Astrocyte of the cerebellum (primary cell): ENCODE measurements around the gene S100P.
"Not testable (repeated sequence)": the region's sequence is repeated elsewhere in the genome, so short reads cannot be mapped to it uniquely, and the experiment has no call there.

ENCODE experiments used
- DNase-seq: peaks from one replicate; pipeline ENCODE4 v3.0.0-alpha.2; 2011; ENCODE audit warnings: low read depth
- H3K4me3 ChIP-seq: 2 replicates; pipeline ENCODE4 v1.5.1; 2011; ENCODE audit warnings: mild to moderate bottlenecking, low read depth, low read length, moderate library complexity
- CTCF ChIP-seq: IDR thresholded peaks from 2 replicates; pipeline ENCODE4 v1.5.1; 2012; ENCODE audit warnings: low read length, low read depth, moderate library complexity, mild to moderate bottlenecking; ENCODE audit errors: missing control alignments
- in situ Hi-C: cut with HindIII; loops from 2 replicates; pipeline ENCODE4 v1.10.0; 2017; ENCODE audit warnings: low sequenced_read_pairs

S100P gene

GRCh38 chr4:6693231-6694176 lies at the start of gene S100P:
Gene S100P (plus strand): TSS chr4:6693878. CDS start chr4:6693933, 55 bp downstream.
- no peak for TF ChIP-seq CTCF
- H3K4me3 ChIP-seq = no peak within 1 kb of the TSS
- in situ Hi-C loops = no loop called here
- no peak for DNase-seq

GRCh38 chr4:6644792-6645530 lies 48.7 kb upstream of the S100P start:
- no peak overlapping the region for H3K4me3 ChIP-seq
- in situ Hi-C loops = loop anchor here (5.0 kb wide), 1 partner anchor 43 kb away; no protein-coding TSS in a partner anchor
- TF ChIP-seq CTCF = no peak
- no peak for DNase-seq

- DNase-seq = no peak
- H3K4me3 ChIP-seq = no peak overlapping the region
- TF ChIP-seq CTCF = no peak
- in situ Hi-C loops = no loop called here
Measured at GRCh38 chr4:6647169-6647568, 46.5 kb upstream of the S100P start.

- no peak overlapping the region for H3K4me3 ChIP-seq
- no peak for TF ChIP-seq CTCF
- in situ Hi-C loops = no loop called here
- DNase-seq = no peak
Measured at GRCh38 chr4:6647582-6648230, 46.0 kb upstream of the S100P start.

- in situ Hi-C loops = no loop called here
- H3K4me3 ChIP-seq = no peak overlapping the region
- DNase-seq = no peak
- TF ChIP-seq CTCF = no peak
Measured at GRCh38 chr4:6649216-6649615, 44.5 kb upstream of the S100P start.

GRCh38 chr4:6654211-6654610 lies 39.5 kb upstream of the S100P start:
- DNase-seq, in situ Hi-C loops, H3K4me3 ChIP-seq: not testable (repeated sequence)

- H3K4me3 ChIP-seq, DNase-seq: not testable (repeated sequence)
Measured at GRCh38 chr4:6655291-6655690, 38.4 kb upstream of the S100P start.

More at GRCh38 chr4:6655291-6655690, 38.4 kb upstream of the S100P start:
- in situ Hi-C loops = not testable (repeated sequence)
